HG02852 (cell line): ENCODE measurements around the gene ARID4B.
"Not testable (repeated sequence)": the region's sequence is repeated elsewhere in the genome, so short reads cannot be mapped to it uniquely, and the experiment has no call there.

Experiments
- ATAC-seq: cut with Tn5 transposase; IDR thresholded peaks from one replicate; pipeline ENCODE4 v1.9.1; 2021; ENCODE audit warnings: mild to moderate bottlenecking, moderate library complexity; ENCODE audit not compliant: unreplicated experiment

The ARID4B gene

GRCh38 chr1:235330918-235331285 lies 2.9 kb upstream of the ARID4B start:
- ATAC-seq, result no peak

DNA sequence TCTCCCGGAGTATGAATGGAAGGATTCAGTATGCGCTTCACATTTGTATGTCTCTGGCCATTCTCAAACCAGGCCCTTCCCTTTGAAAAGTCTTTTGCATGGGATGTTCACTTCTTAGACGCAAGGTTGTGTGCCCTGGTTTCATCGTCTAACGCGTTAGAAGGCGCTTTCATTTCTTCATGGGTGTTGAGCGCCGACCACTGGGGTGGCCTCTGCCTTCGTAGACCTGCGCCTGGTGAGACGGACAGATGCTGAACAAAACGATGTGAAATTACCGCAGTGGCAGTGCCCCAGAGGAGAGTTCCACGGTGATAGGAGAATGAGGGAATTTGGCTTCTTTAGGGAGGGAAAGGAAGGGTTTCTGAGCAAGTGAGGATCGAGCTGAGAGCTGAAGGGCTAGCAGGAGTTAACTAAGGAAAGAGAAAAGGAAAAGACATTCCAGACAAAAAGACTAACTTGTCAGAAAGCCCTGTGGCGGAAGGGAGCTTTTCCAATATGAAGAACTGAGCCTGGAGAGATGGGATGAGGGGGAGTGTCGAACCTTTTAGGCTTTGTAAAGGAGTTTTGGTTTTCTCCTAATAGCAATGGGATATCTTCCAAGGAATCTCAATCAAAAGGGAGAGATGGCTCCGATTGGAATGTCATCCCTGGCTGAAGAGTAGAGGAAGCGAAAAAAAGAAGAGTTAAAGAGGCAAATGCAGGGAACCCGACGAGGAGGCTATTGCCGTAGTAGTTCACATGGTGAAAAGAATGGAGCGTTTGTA lies 1.3 kb upstream of the ARID4B start:
- peak; percentile 24 for ATAC-seq

- peak; percentile 71 for ATAC-seq
Observed at GRCh38 chr1:235328271-235329138, 526 bp upstream of the ARID4B start, which contains the start of gene GGPS1. Gene GGPS1, plus strand, starts transcription at chr1:235328570. Its CDS starts 6,695 bp downstream, at chr1:235335265.

DNA sequence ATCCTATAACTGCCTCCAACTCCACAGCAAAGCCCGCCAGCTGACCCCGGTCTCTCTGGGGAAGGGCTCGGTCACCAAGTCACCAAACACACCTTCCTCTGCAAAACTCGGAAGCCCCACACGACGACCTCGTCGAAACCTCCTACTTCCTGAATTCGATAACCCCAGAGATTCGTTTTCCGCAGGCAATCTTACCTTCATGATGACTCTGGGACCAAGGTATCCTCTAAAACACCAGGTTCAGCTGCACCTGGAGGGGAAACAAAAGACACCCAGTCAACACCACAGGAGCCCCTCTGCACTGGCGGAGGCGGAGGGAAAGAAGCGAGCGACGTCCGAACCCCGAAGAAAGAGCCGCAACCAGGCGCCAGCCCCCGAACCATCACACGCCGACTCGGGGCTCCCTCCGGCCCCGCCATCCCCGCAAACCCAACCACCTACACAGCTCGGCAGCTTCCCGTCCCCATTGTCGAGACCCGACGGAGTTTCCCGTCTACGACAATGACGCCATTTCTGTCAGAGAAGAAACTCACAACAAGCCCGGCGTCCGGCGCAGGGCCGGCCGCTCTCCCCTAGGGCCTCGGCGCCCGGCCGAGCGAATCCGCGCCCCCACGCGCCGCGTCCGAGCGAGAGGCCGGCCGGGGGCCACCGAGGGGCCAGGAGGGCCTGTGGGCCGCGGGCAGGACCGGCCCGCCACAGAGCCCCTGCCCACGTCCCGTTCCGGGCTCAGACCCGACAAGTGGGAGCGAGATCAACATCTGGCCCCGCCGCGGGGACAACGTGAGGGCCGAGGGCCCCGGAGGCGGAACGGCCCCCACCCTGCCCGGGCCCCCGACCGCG lies 1.0 kb downstream of the ARID4B start:
- peak; percentile 16 for ATAC-seq

- ATAC-seq, result no peak
Observed at GRCh38 chr1:235325854-235326253, 2.1 kb downstream of the ARID4B start.

DNA sequence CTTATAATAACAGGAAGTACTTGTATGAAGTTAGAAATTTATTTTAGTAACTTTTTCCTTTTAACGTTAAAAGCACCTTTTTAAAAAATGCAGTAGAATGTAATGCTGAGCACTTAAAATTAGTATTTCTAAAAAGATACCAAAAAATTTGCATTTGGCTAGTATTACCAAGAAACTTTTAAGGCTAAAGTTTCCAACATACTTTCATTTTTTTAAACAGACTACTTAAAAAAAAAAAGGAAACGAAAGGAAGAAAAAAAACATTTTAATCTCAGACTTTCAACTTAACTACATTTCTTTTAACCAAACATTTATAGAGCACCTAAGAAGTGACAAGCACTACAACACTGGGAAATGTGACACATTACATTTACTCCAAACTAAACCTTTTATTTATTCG lies 2.8 kb downstream of the ARID4B start:
- no peak for ATAC-seq

DNA sequence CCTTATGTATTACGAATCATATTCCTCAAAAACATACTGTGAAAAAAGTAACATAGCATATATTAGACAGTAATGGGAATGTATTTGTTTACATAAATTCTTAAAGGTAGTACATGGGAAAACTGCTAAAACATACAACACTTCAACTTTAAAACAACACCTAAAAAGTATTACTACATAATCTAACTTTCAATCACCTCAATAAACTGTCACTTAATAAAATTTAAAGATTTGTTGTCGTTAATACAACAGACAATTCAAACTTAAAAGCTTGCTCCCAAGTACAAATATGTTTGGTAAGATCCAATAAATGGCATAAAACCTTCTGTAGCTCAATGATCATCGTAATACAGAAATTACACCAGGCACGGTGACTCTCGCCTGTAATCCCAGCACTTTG lies 3.7 kb downstream of the ARID4B start:
- ATAC-seq, result no peak

DNA sequence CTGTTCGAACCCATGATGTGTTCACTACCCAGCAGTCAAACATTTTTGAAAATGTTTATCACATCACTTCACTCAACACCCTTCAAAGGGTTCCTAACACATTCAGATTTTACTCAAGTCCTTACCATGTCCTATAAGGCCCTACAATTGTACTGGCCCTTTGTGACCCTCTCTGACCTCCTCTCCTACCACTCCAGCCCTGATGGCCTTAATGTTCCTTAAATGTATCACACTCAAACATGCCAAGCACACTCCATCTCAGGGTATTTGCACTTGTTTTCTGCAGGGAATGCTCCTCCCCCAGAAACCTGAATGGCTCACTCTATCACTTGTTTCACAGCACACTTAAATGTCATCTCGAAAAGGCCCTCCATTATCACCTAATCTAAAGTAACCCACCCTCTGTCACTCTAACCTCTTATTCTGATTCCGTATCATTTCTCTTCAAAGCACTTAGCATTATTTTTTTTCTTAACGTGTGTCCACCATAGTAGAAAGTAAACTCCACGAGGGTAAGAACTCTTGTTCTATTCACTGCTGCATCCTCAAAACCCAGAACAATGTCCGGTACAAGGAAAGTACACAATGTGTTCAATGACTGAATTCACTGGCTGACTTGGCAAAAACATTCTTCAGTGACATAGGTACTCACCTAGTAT lies 7.3 kb downstream of the ARID4B start:
- no peak for ATAC-seq

- no peak for ATAC-seq
Observed at GRCh38 chr1:235319255-235319654, 8.7 kb downstream of the ARID4B start.

GRCh38 chr1:235317168-235317567 lies 10.8 kb downstream of the ARID4B start:
- no peak for ATAC-seq

GRCh38 chr1:235315735-235316134 lies 12.2 kb downstream of the ARID4B start:
- no peak for ATAC-seq

DNA sequence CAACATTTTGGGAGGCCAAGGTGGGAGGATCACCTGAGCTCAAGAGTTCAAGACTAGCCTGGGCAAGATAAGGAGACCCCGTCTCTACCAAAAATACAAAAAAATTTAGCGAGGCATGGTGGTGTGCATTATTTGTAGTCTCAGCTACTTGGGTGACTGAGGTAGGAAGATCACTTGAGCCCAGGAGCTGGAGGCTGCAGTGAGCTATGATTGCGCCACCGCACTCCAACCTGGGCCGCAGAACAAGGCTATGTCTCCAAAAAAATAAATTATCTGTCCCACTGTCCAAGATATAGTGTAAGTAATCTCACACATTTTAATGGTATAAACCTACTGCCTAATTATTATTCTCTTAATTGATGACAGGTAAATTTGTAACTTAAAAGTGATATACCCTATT lies 12.8 kb downstream of the ARID4B start:
- ATAC-seq, result no peak

DNA sequence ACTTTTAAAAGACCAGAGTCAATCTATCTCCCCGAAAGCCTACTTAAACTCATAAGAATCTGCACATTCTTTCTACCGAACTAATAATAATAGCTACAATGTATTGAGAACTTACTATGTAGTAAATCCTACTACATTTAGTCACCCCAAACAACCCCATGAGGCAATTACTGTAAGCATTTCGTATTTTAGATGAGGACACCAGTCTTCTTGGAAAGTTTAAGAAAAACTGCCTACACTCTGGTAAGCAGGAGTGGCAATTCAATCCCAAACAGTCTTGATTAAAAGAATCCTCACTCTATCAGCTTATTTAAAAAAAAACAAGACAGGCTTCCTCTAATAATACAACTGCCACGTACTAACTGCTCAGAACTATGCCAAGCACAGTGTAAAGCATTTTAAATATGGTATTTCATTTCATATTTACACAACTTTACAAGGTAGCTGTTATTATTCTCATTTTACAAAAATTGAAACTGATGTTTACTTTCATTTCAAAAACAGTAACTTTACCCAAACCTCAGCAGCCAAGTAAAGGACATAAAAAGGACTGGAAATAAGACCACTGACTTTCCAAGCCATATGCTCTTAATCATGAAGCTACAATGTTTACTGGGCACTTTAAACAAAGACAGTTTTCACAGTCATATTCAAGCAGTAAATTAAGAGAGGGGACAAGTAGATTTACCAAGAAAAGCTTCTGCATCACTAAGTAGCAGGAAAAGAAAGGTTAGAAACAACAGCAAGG lies 13.9 kb downstream of the ARID4B start:
- no peak for ATAC-seq

DNA sequence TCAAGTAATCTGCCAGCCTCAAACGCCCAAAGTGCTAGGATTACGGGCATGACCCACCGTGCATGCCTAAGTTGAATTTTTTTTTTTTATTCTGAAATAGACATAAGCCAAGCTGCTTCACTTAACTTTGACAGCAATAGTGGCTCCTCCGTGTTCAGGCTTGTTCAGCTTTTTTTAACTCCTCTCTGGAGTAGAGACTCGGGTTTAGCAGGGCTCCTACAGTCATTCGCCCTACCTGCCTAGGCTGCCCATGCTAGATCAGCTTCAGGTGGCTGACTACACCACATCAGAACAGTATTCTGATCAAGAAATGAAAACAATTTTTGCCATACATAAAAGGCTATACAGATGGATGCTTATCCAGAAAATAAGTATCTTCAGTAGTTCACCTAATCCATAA lies 14.7 kb downstream of the ARID4B start:
- no peak for ATAC-seq

GRCh38 chr1:235309206-235309605 lies 18.8 kb downstream of the ARID4B start:
- not testable (repeated sequence) for ATAC-seq

GRCh38 chr1:235307158-235308124 lies 20.5 kb downstream of the ARID4B start:
- ATAC-seq, result no peak

- no peak for ATAC-seq
Observed at GRCh38 chr1:235304549-235305451, 23.2 kb downstream of the ARID4B start.

GRCh38 chr1:235302143-235302542 lies 25.8 kb downstream of the ARID4B start:
- ATAC-seq, result no peak
